Testis (tissue), 3 donors: Measurements from ENCODE around the gene B3GLCT. TPM values are rescaled to one million over a fixed set of nuclear protein-coding genes. Genes with fewer than 3 reads are reported as not detected.
A peak's percentile ranks its signal among the peaks of the same experiment; 100 is the strongest.

Experiments used
- DNase-seq: peaks from one replicate; pipeline ENCODE4 v3.0.0-alpha.2; 2019
- H3K27ac ChIP-seq, 2 donors: fragments of 200-600 bp; sonication (generic); one replicate each; pipeline ENCODE4 v1.5.1; 2019
- H3K27me3 ChIP-seq: fragments of 200-600 bp; sonication (generic); one replicate; pipeline ENCODE4 v1.5.1; 2019
- H3K36me3 ChIP-seq: fragments of 200-600 bp; sonication (generic); one replicate; pipeline ENCODE4 v1.5.1; 2017; ENCODE audit warnings: low read depth; ENCODE audit errors: missing control alignments
- H3K4me1 ChIP-seq: fragments of 200-600 bp; sonication (generic); one replicate; pipeline ENCODE4 v1.5.1; 2019
- H3K4me3 ChIP-seq, 2 donors: fragments of 200-600 bp; sonication (generic); one replicate each; pipeline ENCODE4 v1.5.1; 2017 to 2019
- H3K9me3 ChIP-seq: fragments of 200-600 bp; sonication (generic); one replicate; pipeline ENCODE4 v1.5.1; 2017
- CTCF ChIP-seq, 3 experiments: fragments of 450-650 bp in 2 of 3; fragments of 200-600 bp in 1 of 3; sonication (generic) in 1 of 3; IDR thresholded peaks; one replicate each; pipeline ENCODE4 v1.5.1; 2016 to 2019; ENCODE audit warnings: antibody characterized with exemption in 3 of 3, mild to moderate bottlenecking in 2 of 3, moderate library complexity in 1 of 3
- POLR2A ChIP-seq: fragments of 450-650 bp; IDR thresholded peaks from one replicate; pipeline ENCODE4 v1.6.1; 2017; ENCODE audit warnings: antibody characterized with exemption, mild to moderate bottlenecking, moderate library complexity
- WGBS, 2 donors: methylation state at CpG; one replicate each; pipeline ENCODE4 v1.1.5; 2018; 5-methylcytosine and 5-hydroxymethylcytosine counted together
- intact Hi-C: fragments of 100-400 bp; cut with DNase I; formaldehyde crosslinking; loops from one replicate; pipeline ENCODE4 v1.15.1; 2023; ENCODE audit warnings: low total_unique reads
- polyA plus RNA-seq: library from polyadenylated mRNA; stranded (reverse); fragments of 350-450 nt; fragmentation: Illumina TruSeq; extraction: RNeasy Lipid Tissue Mini Kit (QIAGEN cat#74804); gene quantifications from one replicate; pipeline ENCODE4 v1.2.3, GENCODE V29; 2014; ENCODE audit warnings: low read depth, low replicate concordance; ENCODE audit not compliant: insufficient read depth
- total RNA-seq, 2 donors: library from RNA; depleted of rRNA; stranded (reverse); fragments of >200 nt; gene quantifications; one replicate each; pipeline ENCODE4 v1.2.3, GENCODE V29; 2016

Gene B3GLCT
- total and polyA plus RNA-seq, 3 donors from 2014 or later, result 6.1 to 14.7 (median 12.9) TPM

GRCh38 chr13:31192306-31192705 lies 7.5 kb upstream of the B3GLCT start:
- Histone ChIP-seq H3K36me3 (no peaks in the 10 kb centered on the region), H3K4me1 (no peaks in the 10 kb centered on the region), H3K4me3 (no peak overlapping the region), H3K27me3 (no peaks in the 10 kb centered on the region), H3K27ac (no peak overlapping the region), H3K9me3 (no peaks in the 10 kb centered on the region)
- intact Hi-C loops, result no loop called here
- TF ChIP-seq POLR2A, result no peak
- no peak for DNase-seq
- 90 to 97% methylated on average over 6 of the region's 6 CpGs for WGBS, 2 donors

GRCh38 chr13:31195616-31196015 lies 4.2 kb upstream of the B3GLCT start:
- Histone ChIP-seq H3K4me1 (peaks cover 7% of the 10 kb centered on the region), H3K9me3 (no peaks in the 10 kb centered on the region), H3K27ac (no peak overlapping the region), H3K27me3 (no peaks in the 10 kb centered on the region), H3K4me3 (no peak overlapping the region), H3K36me3 (no peaks in the 10 kb centered on the region)
- no peak for TF ChIP-seq CTCF (IDR thresholded peaks at IDR 0.05)
- TF ChIP-seq POLR2A, result no peak
- WGBS, 2 donors, result 96 to 97% methylated on average over 4 of the region's 4 CpGs
- intact Hi-C loops, result no loop called here
- no peak for DNase-seq

- no peak for DNase-seq
- H3K27ac ChIP-seq, result no peak overlapping the region
- H3K4me3 ChIP-seq, result no peak overlapping the region
- no peaks in the 10 kb centered on the region for H3K36me3 ChIP-seq
- intact Hi-C loops, result no loop called here
- WGBS, 2 donors, result 91 to 94% methylated on average over 6 of the region's 6 CpGs
- no peaks in the 10 kb centered on the region for H3K27me3 ChIP-seq
- H3K4me1 ChIP-seq, result peaks cover 14% of the 10 kb centered on the region
- no peaks in the 10 kb centered on the region for H3K9me3 ChIP-seq
- TF ChIP-seq POLR2A, result no peak
- TF ChIP-seq CTCF (IDR thresholded peaks at IDR 0.05), result no peak
These were observed 2.8 kb upstream of the B3GLCT start for GRCh38 chr13:31196992-31197391.

GRCh38 chr13:31198519-31198918 lies 1.3 kb upstream of the B3GLCT start:
- intact Hi-C loops, result no loop called here
- no peaks in the 10 kb centered on the region for H3K27me3 ChIP-seq
- DNase-seq, result no peak

GRCh38 chr13:31199527-31199848 lies 287 bp upstream of the B3GLCT start:
- no peak for TF ChIP-seq CTCF (IDR thresholded peaks at IDR 0.05)
- TF ChIP-seq POLR2A, result no peak
- DNase-seq, result no peak
- WGBS, 2 donors, result 11 to 12% methylated on average over 15 of the region's 15 CpGs
- Histone ChIP-seq H3K4me1 (peaks cover 14% of the 10 kb centered on the region), H3K27ac (peak overlapping the region; percentile 57 to 96), H3K4me3 (peak overlapping the region; percentile 73 to 88), H3K36me3 (no peaks in the 10 kb centered on the region), H3K9me3 (no peaks in the 10 kb centered on the region), H3K27me3 (no peaks in the 10 kb centered on the region)
- intact Hi-C loops, result no loop called here

More at GRCh38 chr13:31198519-31198918, 1.3 kb upstream of the B3GLCT start:
- H3K36me3 ChIP-seq, result no peaks in the 10 kb centered on the region
- no peak overlapping the region for H3K27ac ChIP-seq
- no peak overlapping the region for H3K4me3 ChIP-seq
- H3K4me1 ChIP-seq, result peaks cover 14% of the 10 kb centered on the region
- 56 to 86% methylated on average over 3 of the region's 3 CpGs for WGBS, 2 donors
- no peaks in the 10 kb centered on the region for H3K9me3 ChIP-seq
- no peak for TF ChIP-seq POLR2A

GRCh38 chr13:31200637-31200971 lies 829 bp downstream of the B3GLCT start:
- TF ChIP-seq CTCF (IDR thresholded peaks at IDR 0.05), result no peak
- no peak for TF ChIP-seq POLR2A
- peak overlapping the region; percentile 90 to 96 for H3K27ac ChIP-seq
- WGBS, 2 donors, result 0% methylated on average over 17 to 31 of the region's 34 CpGs
- peak; percentile 49 for DNase-seq
- H3K27me3 ChIP-seq, result no peaks in the 10 kb centered on the region
- H3K4me3 ChIP-seq, result peak overlapping the region; percentile 73 to 88
- no peaks in the 10 kb centered on the region for H3K36me3 ChIP-seq
- peaks cover 14% of the 10 kb centered on the region for H3K4me1 ChIP-seq
- no peaks in the 10 kb centered on the region for H3K9me3 ChIP-seq
- intact Hi-C loops, result no loop called here
